Activated T-cell treated with anti-CD3 and anti-CD28 coated beads, Interleukin-2, amount 50 U/mL, for 4 hours (primary cell): ENCODE results near the gene CDK11A. TPM values are rescaled to one million over a fixed set of nuclear protein-coding genes. Genes with fewer than 3 reads are reported as not detected.
"Not testable (repeated sequence)": the region's sequence is repeated elsewhere in the genome, so short reads cannot be mapped to it uniquely, and the experiment has no call there.

Source experiments
- ATAC-seq, 2 donors: fragments of 200-7000 bp; cut with Tn5 transposase; one replicate each; pipeline ENCODE4 v1.10.0; 2021
- DNase-seq: peaks from one replicate; pipeline ENCODE4 v3.0.0-alpha.2; 2020
- H3K27me3 Mint-ChIP-seq: one replicate; pipeline ENCODE4 v1.8.0; 2021; ENCODE audit warnings: low read depth, mixed read lengths
- H3K36me3 Mint-ChIP-seq: one replicate; pipeline ENCODE4 v1.8.0; 2022; ENCODE audit warnings: mixed read lengths; ENCODE audit not compliant: insufficient read depth
- H3K4me1 Mint-ChIP-seq: one replicate; pipeline ENCODE4 v1.8.0; 2021; ENCODE audit warnings: low read depth, mixed read lengths
- H3K4me3 Mint-ChIP-seq: one replicate; pipeline ENCODE4 v1.8.0; 2021; ENCODE audit warnings: mild to moderate bottlenecking, moderate library complexity, mixed read lengths
- H3K9me3 Mint-ChIP-seq: one replicate; pipeline ENCODE4 v1.8.0; 2021; ENCODE audit warnings: mixed read lengths
- total RNA-seq, 3 donors: library from RNA; stranded (reverse); gene quantifications; one replicate each; pipeline ENCODE4 v1.2.1, GENCODE V29; 2021

The CDK11A gene
- total RNA-seq, 3 donors from 2014 or later: 90.1 to 143 (median 126) TPM

DNA sequence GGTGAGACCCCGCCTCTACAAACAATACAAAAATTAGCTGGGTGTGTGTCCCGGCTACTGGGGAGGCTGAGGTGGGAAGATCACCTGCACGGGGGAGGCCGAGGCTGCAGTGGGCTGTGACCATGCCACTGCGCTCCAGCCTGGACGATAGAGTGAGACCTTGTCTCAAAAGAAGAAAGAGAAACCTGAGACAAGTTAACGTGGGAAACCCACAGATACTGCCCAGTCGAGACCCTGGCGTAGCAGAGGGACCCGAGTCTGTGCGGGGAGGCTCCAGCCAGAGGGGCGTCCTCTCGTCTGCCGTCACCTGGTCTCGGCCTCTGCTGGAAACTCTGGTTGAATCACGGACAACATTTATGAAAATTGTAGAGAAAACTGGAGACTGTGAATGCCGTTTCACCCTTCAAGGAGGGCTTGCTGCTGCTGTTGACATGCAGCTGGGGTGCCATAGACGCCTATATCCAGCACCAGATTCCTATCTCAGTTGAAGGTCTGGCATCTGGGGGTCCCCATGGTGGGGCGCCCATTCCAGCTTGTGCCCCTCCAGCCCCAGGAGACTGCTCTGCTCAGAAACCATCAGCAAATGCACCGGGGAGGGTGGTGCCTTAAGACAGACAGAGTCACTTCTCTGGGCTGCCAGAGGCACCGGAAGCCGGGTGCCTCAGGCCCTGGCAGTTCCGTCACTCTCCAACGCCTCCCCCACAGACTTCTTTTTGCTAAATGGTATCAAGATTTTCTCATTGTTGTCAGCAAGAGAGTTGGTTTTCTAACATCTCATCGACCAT, 51.8 kb downstream of the CDK11A start:
- no peaks in the 10 kb centered on the region for H3K9me3 Mint-ChIP-seq
- no peak for DNase-seq
- ATAC-seq: no peak

DNA sequence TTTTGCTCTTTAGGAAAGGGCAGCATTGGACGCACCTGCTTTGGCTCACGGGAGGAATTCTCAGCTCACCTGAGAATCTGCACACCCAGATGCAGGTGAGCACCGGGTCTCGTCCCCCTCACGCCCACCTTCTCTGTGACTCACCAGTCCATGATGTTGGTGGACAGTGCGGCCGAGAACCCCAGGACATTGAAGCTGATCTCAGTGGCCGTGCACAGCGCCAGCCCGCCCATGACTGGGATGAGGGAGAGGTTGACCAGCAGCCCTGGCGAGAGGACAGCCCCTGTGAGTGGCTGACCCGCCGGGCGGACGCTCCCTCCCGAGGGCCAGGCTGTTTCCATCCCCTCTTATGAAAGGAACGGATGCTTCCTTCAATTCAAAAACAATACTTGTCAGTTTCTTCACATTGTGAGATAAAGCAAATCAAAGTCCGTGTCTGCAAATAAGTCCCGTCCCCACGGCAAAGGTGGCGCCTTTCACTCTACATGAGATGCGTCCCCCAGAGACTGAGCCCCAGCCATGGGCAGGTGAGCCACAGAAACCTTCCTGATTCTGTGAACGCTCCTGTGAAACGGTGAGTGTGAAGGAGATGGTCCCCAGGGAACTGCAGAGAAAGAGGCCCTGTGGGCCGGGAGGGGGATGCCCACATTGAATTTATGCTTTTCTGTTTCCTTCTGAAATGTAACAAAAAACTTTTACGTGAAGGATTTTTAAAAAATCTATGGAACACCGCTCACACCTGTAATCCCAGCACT, 52.6 kb downstream of the CDK11A start:
- Mint-ChIP-seq H3K4me1 (peaks cover 7% of the 10 kb centered on the region), H3K9me3 (no peaks in the 10 kb centered on the region), H3K36me3 (peaks cover 31% of the 10 kb centered on the region), H3K4me3 (no peak overlapping the region), H3K27me3 (no peaks in the 10 kb centered on the region)
- DNase-seq: no peak
- ATAC-seq: no peak

More for the DNA sequence above, 51.8 kb downstream of the CDK11A start:
- Mint-ChIP-seq H3K27me3 (no peaks in the 10 kb centered on the region), H3K36me3 (peaks cover 30% of the 10 kb centered on the region), H3K4me1 (peaks cover 9% of the 10 kb centered on the region), H3K4me3 (no peak overlapping the region)

DNA sequence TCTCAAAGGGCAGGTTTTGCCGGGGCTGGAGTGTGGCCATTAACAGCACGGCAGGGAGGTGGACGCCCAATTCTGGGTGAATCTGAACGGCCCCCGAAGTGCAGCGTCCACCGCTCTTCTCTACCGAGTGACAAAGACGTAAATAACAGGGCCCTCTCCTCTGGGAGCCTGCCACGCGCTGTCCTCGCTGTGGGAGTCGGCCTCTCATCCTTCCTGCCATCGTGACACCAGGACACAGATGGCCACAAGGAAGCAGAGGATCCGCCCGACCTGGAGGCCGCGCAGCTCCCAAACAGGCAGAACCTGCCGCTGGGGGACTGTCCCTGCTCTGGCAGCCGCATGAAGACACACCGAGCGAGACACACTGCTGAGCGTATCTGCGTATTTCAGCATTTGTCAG, 53.3 kb downstream of the CDK11A start:
- ATAC-seq (no peak), DNase-seq (no peak)
- H3K4me1 Mint-ChIP-seq: peaks cover 7% of the 10 kb centered on the region
- peaks cover 37% of the 10 kb centered on the region for H3K36me3 Mint-ChIP-seq
- H3K9me3 Mint-ChIP-seq: no peaks in the 10 kb centered on the region
- no peak overlapping the region for H3K4me3 Mint-ChIP-seq
- no peaks in the 10 kb centered on the region for H3K27me3 Mint-ChIP-seq

DNA sequence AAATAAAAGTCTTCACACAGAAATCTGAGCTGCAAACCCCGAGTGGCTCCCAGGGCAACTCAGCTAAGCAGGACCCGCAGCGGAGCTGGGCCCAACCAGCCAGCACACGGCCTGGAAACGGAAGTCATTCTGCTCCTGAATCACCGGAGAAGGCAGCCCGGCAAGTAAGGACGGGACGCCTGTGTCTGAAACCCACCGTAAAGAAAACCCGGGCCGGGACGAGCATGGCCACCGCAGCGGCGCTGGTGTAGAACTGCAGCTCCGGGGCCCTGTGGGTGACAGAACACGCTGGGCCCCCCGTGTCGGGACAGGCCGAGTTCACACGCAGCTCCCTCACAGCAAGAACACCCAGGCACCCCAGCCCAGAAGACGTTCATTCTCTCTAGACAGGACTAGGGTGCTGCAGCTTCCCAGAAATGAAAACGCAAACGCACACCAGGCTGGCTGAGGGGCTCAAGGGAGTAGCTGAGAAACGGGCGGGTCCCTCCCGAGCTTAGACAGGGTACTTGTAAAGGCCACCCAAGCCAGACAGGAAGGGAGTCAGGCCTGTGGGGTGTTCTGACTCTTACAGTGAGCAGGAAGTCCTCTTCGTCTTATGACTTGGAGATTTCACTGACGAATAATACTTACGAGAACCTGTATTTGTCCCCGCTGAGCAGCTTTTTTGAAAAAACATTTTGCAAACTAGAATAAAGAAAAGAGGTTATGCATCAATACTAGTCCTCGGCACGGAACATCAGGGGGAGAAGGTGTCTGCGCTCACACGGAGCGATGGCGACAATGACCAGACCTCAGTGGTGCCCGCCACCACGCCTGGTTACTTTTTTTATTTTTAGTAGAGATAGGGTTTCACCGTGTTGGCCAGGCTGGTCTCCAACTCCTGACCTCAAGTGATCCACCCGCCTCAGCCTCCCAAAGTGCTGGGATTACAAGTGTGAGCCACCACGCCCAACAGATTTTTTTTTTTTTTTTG, 54.4 kb downstream of the CDK11A start:
- DNase-seq (no peak), ATAC-seq (no peak)
- peaks cover 40% of the 10 kb centered on the region for H3K36me3 Mint-ChIP-seq
- H3K27me3 Mint-ChIP-seq: no peaks in the 10 kb centered on the region
- H3K4me1 Mint-ChIP-seq: peaks cover 6% of the 10 kb centered on the region
- no peaks in the 10 kb centered on the region for H3K9me3 Mint-ChIP-seq
- H3K4me3 Mint-ChIP-seq: no peak overlapping the region

DNA sequence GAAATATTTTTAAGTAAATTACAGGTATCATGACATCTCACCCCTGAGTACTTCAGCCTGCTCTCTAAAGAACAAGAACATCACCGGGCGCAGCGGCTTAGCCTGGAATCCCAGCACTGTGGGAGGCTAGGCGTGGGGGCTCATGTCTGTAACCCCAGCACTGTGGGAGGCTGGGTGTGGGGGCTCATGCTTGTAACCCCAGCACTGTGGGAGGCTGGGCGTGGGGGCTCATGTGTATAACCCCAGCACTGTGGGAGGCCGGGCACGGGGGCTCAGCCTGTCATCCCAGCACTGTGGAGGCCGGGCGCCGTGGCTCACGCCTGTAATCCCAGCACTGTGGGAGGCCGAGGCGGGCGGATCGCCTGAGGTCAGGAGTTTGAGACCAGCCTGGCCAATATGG, 57.6 kb downstream of the CDK11A start:
- Mint-ChIP-seq H3K27me3 (no peaks in the 10 kb centered on the region), H3K9me3 (no peaks in the 10 kb centered on the region), H3K36me3 (peaks cover 29% of the 10 kb centered on the region), H3K4me3 (no peak overlapping the region), H3K4me1 (peaks cover 2% of the 10 kb centered on the region)
- ATAC-seq (no peak), DNase-seq (no peak)

DNA sequence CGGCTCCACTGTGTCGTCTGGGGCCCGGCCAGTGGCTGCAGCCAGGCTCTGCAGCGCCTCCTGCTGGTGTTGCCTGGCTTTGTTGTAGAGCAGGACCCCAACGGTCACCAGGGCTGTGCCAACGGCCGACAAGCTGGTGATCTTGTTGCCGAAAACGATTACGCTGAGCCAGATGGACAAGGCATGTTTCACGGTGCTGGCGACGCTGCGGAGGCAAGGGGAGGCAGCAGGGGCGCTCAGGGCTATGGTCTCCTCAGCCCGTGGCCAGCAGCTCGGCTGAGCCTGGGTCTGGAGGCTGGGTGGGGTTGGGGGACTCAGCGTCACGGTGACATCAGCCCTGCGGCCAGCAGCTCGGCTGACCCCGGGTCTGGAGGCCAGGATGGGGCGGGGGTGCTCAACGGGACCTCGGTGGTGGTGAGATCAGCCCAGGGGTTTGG, 58.3 kb downstream of the CDK11A start:
- H3K27me3 Mint-ChIP-seq: no peaks in the 10 kb centered on the region
- DNase-seq (peak; percentile 27), ATAC-seq (peak in 1 of 2 donors; percentile 58)

DNA sequence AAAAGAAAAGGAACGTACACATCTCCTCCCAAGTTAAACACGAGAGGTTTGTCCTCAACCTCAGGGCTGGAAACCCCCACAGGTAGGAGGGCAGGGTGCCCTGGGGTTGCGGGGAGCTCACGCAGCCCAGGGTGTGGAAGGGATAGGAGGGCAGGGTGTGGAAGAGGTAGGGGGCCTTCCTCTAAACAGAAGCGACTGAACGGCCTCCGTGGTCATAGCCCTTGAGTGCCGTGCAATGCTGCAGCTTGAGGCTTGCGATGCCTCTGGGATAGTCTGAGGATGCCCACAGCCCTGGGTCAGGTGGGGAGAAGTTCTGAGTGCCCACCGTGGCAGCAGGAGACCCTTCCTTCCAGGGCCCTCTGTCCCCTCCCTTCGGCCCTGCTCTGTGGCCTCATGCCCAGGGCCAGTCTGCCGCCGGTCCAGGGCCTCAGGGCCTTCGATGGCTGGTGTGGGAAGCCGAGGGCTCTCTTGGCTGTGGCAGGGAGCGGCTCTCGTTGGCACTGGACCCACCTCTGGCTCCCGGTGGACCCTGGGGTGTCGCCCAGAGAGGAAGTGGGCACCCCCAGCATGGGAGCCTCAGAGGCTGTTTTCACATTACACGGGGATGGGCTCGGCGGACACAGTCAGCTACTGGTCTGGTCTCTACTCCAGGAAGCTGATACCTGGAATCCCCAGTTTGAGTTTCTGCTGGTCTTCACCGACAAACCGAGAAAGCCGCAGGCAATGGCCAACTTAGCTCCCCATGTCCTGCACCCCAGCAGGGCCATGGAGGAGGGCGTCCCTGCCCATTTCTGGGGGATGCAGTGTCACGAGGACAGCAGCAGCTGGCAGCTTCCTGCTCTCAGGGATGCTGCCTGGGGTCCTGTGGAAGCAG, 59.0 kb downstream of the CDK11A start:
- Mint-ChIP-seq H3K9me3 (no peaks in the 10 kb centered on the region), H3K4me1 (peaks cover 6% of the 10 kb centered on the region), H3K36me3 (peaks cover 21% of the 10 kb centered on the region), H3K27me3 (no peaks in the 10 kb centered on the region), H3K4me3 (no peak overlapping the region)
- DNase-seq (no peak), ATAC-seq (no peak)

More for the DNA sequence above, 58.3 kb downstream of the CDK11A start:
- H3K36me3 Mint-ChIP-seq: peaks cover 23% of the 10 kb centered on the region
- H3K9me3 Mint-ChIP-seq: no peaks in the 10 kb centered on the region
- peaks cover 6% of the 10 kb centered on the region for H3K4me1 Mint-ChIP-seq
- H3K4me3 Mint-ChIP-seq: no peak overlapping the region

DNA sequence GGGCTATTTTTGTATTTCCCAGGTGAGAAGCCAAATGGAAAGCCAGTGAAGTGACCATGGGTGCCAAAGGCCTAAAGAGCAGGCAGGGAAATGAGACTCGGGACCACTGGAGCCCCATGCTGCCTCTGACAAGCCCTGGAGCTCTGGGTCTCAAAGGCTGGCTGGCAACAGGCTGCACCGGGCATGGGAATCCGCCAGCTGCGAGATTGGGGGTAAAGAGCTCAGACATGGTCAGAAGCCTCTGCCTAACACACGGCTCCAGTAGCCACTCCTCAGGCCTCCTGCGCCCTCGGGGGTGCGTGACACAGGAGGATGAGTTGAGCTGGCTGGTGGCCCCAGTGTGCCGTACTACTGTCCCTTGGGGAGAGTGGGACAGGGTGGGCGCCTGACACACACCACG, 59.8 kb downstream of the CDK11A start:
- H3K27me3 Mint-ChIP-seq, H3K4me3 Mint-ChIP-seq, DNase-seq, H3K9me3 Mint-ChIP-seq, H3K4me1 Mint-ChIP-seq, ATAC-seq: not testable (repeated sequence)
- H3K36me3 Mint-ChIP-seq: peaks cover 15% of the 10 kb centered on the region

DNA sequence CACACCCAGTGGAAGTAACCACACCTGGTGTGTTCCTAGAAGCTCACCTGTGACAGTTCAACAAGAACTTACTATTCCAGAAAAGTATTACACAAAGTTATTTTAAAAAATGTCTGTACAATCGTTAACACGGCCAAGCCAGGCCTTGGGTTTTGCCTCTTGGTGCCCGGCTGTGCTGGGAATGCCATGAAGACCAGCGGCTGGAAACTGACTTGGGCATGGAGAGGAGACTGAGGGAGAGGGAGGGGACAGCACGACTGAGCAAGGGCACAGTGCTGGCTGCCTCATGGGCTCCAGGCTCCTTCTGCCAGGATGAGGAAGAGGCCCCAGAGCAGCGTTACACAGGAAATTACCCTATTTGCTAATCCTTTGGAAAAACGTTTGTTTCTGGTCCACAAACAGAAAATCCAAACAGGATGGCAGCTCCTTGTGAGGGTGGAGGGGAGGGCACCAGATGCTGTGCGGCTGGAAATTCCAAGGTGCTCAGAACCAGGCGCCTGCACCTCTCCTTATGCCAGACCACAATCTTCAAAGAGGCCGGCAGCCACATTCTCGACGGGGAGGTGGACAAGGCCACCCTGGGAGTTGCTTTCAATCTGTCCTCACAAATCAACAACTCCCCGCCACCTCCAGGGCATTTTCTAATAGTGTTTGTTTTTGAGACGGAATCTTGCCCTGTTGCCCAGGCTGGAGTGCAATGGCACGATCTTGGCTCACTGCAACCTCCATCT, 61.2 kb downstream of the CDK11A start:
- H3K4me1 Mint-ChIP-seq, H3K9me3 Mint-ChIP-seq, H3K27me3 Mint-ChIP-seq, DNase-seq, ATAC-seq, H3K4me3 Mint-ChIP-seq: not testable (repeated sequence)
- peaks cover 12% of the 10 kb centered on the region for H3K36me3 Mint-ChIP-seq

DNA sequence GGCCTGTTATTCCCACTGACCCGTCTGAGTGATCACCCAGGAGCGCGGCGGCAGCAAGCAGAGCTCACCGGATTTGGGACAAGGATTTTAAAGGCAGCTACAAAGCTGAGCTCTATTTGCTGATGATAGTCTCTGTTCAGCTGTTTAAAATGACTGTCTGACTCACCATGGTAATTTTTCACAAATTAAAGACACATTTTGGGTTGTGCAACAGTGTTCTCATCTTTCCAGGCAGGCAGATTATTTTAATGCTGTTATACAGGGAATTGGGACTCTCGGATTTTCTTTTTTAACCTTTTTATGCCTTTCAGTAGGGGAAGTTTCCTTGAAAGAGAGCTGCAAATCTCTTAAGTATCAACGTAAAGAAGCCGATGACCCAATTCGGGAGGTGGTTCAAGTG, 61.8 kb downstream of the CDK11A start:
- H3K36me3 Mint-ChIP-seq: peaks cover 10% of the 10 kb centered on the region
- H3K4me3 Mint-ChIP-seq, DNase-seq, H3K4me1 Mint-ChIP-seq, ATAC-seq, H3K9me3 Mint-ChIP-seq, H3K27me3 Mint-ChIP-seq: not testable (repeated sequence)

DNA sequence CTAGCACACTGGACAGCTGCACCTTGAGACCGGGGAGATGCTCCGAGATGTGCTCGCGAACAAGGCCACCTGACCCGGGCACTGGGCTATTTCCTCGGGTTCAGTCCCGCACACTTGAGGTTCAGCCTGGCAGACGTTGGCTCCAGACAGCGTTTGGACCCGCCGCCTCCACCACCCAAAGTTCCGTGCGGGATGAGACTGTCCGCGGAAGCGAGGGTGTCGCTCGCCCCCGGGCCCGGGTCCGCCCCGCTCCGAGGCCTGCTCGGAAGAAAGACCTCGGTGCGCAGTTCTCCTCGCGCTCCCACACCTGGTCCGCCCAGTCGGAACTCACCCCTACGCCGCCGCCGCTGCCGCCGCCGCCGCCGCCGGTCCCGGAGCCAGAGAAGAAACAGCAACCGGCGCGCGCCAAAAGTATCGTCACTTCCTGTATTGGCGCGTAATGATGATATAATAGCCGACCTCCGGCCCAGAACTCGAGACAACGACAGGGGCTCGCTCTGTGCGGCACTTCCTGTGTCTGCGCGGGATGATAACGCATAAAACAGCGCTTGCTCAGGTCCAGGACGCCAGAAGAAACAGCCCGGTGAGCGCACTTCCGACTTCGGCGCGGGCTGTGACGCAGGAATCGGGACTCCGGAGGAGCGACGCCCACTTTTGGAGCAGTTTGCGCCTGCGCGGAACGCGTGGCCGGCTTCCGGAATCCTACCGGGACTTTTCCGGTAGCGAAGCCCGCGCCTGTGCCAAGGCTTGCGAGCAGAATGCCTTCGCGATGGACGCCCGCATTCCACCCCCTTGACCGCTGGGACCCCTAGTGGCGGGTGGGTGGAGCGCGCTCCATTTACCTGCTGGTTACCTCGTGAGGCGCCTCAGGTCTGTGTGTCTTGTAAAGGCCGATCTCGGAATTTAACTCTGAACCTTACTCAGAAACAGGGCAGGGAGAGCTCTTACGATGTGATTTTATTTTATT, 65.3 kb downstream of the CDK11A start, which contains the start of gene CDK11B:
TSS of gene CDK11B (minus strand) at position 422 of the 967 bp plus-strand sequence. CDS start 1,519 bp downstream, outside the sequence.
- H3K36me3 Mint-ChIP-seq, H3K4me1 Mint-ChIP-seq, H3K9me3 Mint-ChIP-seq, H3K27me3 Mint-ChIP-seq: not testable (repeated sequence)
- ATAC-seq (peak; percentile 97 to 98), DNase-seq (peak; percentile 93)
- peak within 1 kb of the TSS; percentile 98 for H3K4me3 Mint-ChIP-seq
